GM23338 (cell line): Measurements from ENCODE around the gene OBSCN. TPM values are rescaled to one million over a fixed set of nuclear protein-coding genes. Genes with fewer than 3 reads are reported as not detected.
A peak's percentile ranks its signal among the peaks of the same experiment; 100 is the strongest.

ENCODE experiments used
- ATAC-seq: fragments of 200-7000 bp; cut with Tn5 transposase; 3 replicates; pipeline ENCODE4 v1.9.1; 2020
- DNase-seq: peaks from one replicate; pipeline ENCODE4 v3.0.0-alpha.2; 2015; ENCODE audit warnings: low spot score
- H2AFZ ChIP-seq: fragments of 200-600 bp; sonication (generic); 2 replicates; pipeline ENCODE4 v1.8.0; 2016; ENCODE audit warnings: antibody characterized with exemption, mild to moderate bottlenecking, moderate library complexity
- H3F3A ChIP-seq: fragments of 200-600 bp; sonication (generic); replicated peaks from 2 replicates; pipeline ENCODE4 v1.8.0; 2017; ENCODE audit warnings: antibody characterized with exemption, mixed run types, low read depth
- H3K27ac ChIP-seq: fragments of 200-600 bp; sonication (generic); 2 replicates; pipeline ENCODE4 v1.6.1; 2016; ENCODE audit warnings: low read depth
- H3K27me3 ChIP-seq: fragments of 200-600 bp; sonication (generic); 2 replicates; pipeline ENCODE4 v1.8.0; 2016; ENCODE audit warnings: mild to moderate bottlenecking, mixed run types, moderate library complexity; ENCODE audit not compliant: insufficient read depth
- H3K36me3 ChIP-seq: fragments of 200-600 bp; sonication (generic); 2 replicates; pipeline ENCODE4 v1.8.0; 2016; ENCODE audit warnings: mild to moderate bottlenecking; ENCODE audit not compliant: insufficient read depth
- H3K4me1 ChIP-seq: fragments of 200-600 bp; sonication (generic); 2 replicates; pipeline ENCODE4 v1.8.0; 2016; ENCODE audit warnings: mild to moderate bottlenecking, moderate library complexity; ENCODE audit not compliant: insufficient read depth
- H3K4me2 ChIP-seq: fragments of 200-600 bp; sonication (generic); 2 replicates; pipeline ENCODE4 v1.7.1; 2017; ENCODE audit warnings: mixed run types
- H3K4me3 ChIP-seq: fragments of 200-600 bp; sonication (generic); 2 replicates; pipeline ENCODE4 v1.6.1; 2016; ENCODE audit warnings: mixed run types
- H3K79me2 ChIP-seq: fragments of 200-600 bp; sonication (generic); replicated peaks from 2 replicates; pipeline ENCODE4 v1.8.0; 2017; ENCODE audit warnings: mild to moderate bottlenecking; ENCODE audit not compliant: insufficient read depth
- H3K9me2 ChIP-seq: fragments of 200-600 bp; sonication (generic); 2 replicates; pipeline ENCODE4 v1.8.0; 2017; ENCODE audit not compliant: insufficient read depth
- H4K20me1 ChIP-seq: fragments of 200-600 bp; sonication (generic); replicated peaks from 2 replicates; pipeline ENCODE4 v1.8.0; 2017; ENCODE audit warnings: mild to moderate bottlenecking; ENCODE audit not compliant: insufficient read depth
- H3K27ac Mint-ChIP-seq: 2 replicates; pipeline ENCODE4 v1.8.0; 2020; ENCODE audit warnings: inconsistent platforms, mild to moderate bottlenecking, moderate library complexity, mixed read lengths
- H3K27me3 Mint-ChIP-seq: 3 replicates; pipeline ENCODE4 v1.8.0; 2022; ENCODE audit warnings: low read depth, mild to moderate bottlenecking, moderate library complexity, mixed read lengths, inconsistent platforms; ENCODE audit not compliant: insufficient read depth, poor library complexity
- H3K36me3 Mint-ChIP-seq: 3 replicates; pipeline ENCODE4 v1.8.0; 2021; ENCODE audit warnings: low read depth, mild to moderate bottlenecking, inconsistent platforms, moderate library complexity, mixed read lengths
- H3K4me1 Mint-ChIP-seq: 3 replicates; pipeline ENCODE4 v1.8.0; 2020; ENCODE audit warnings: mild to moderate bottlenecking, inconsistent platforms, mixed read lengths
- H3K4me3 Mint-ChIP-seq: 3 replicates; pipeline ENCODE4 v1.8.0; 2021; ENCODE audit warnings: moderate library complexity, mild to moderate bottlenecking, inconsistent platforms, mixed read lengths
- H3K9me3 Mint-ChIP-seq: 3 replicates; pipeline ENCODE4 v1.8.0; 2020; ENCODE audit warnings: moderate library complexity, mild to moderate bottlenecking, inconsistent platforms, mixed read lengths
- CTCF ChIP-seq, 2 experiments: fragments of 200-600 bp in 1 of 2; sonication (generic) in 1 of 2; conservative IDR thresholded peaks; 2 replicates each; pipeline versions ENCODE4 v1.5.1 to v1.6.1; 2016 to 2017; ENCODE audit warnings: antibody characterized with exemption in 2 of 2, low read depth in 2 of 2, mild to moderate bottlenecking in 2 of 2, moderate library complexity in 1 of 2
- EZH2 ChIP-seq: fragments of 200-600 bp; sonication (generic); IDR thresholded peaks from one replicate; pipeline ENCODE4 v1.8.0; 2017; ENCODE audit warnings: antibody characterized with exemption, mild to moderate bottlenecking, low read depth; ENCODE audit not compliant: unreplicated experiment
- STAT1 ChIP-seq: IDR thresholded peaks from one replicate; pipeline ENCODE4 v1.6.1; 2016; ENCODE audit warnings: antibody characterized with exemption; ENCODE audit not compliant: unreplicated experiment
- polyA plus RNA-seq: library from polyadenylated mRNA; unstranded; fragments of >200 nt; fragmentation: Nextera tagmentation; extraction: Ambion mirVana; gene quantifications from 2 replicates; pipeline ENCODE4 v1.2.1, GENCODE V29; 2016
- total RNA-seq: library from RNA; depleted of rRNA; stranded (reverse); fragments of >200 nt; shearing (Covaris generic); gene quantifications from 2 replicates; pipeline ENCODE4 v1.2.3, GENCODE V29; 2014
- TF ChIP-seq, protein P1 (sequence below): IDR thresholded peaks from one replicate; pipeline ENCODE4 v1.6.1; 2018; ENCODE audit warnings: antibody characterized with exemption; ENCODE audit not compliant: unreplicated experiment

The OBSCN gene
- total and polyA plus RNA-seq, 2 experiments from 2014 or later, result 8.4 to 38.5 TPM

GRCh38 chr1:228211531-228212414 is 3.9 kb downstream of the OBSCN start:
- peak overlapping the region; percentile 73; the same call in 1 of the 2 replicates for H3K4me2 ChIP-seq
- Mint-ChIP-seq H3K27me3 (peaks cover 20% of the 10 kb centered on the region), H3K36me3 (peaks cover 5% of the 10 kb centered on the region), H3K9me3 (peaks cover 3% of the 10 kb centered on the region; the same call in 1 of the 3 replicates), H3K4me1 (0 out of 3 replicates have a peak, but pooled peaks cover 3% of the 10 kb centered on the region), H3K4me3 (0 out of 3 replicates have a peak overlapping the region, but pooled peaks have one; percentile 42), H3K27ac (no peak overlapping the region)
- TF ChIP-seq, protein P1, sequence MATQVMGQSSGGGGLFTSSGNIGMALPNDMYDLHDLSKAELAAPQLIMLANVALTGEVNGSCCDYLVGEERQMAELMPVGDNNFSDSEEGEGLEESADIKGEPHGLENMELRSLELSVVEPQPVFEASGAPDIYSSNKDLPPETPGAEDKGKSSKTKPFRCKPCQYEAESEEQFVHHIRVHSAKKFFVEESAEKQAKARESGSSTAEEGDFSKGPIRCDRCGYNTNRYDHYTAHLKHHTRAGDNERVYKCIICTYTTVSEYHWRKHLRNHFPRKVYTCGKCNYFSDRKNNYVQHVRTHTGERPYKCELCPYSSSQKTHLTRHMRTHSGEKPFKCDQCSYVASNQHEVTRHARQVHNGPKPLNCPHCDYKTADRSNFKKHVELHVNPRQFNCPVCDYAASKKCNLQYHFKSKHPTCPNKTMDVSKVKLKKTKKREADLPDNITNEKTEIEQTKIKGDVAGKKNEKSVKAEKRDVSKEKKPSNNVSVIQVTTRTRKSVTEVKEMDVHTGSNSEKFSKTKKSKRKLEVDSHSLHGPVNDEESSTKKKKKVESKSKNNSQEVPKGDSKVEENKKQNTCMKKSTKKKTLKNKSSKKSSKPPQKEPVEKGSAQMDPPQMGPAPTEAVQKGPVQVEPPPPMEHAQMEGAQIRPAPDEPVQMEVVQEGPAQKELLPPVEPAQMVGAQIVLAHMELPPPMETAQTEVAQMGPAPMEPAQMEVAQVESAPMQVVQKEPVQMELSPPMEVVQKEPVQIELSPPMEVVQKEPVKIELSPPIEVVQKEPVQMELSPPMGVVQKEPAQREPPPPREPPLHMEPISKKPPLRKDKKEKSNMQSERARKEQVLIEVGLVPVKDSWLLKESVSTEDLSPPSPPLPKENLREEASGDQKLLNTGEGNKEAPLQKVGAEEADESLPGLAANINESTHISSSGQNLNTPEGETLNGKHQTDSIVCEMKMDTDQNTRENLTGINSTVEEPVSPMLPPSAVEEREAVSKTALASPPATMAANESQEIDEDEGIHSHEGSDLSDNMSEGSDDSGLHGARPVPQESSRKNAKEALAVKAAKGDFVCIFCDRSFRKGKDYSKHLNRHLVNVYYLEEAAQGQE, result no peak
- TF ChIP-seq CTCF (conservative IDR thresholded peaks at IDR 0.05; ENCODE audit: low read depth in 2 of 2), result 0 out of 4 replicates have a peak, but pooled peaks of 1 of the 2 experiments have one; percentile 0
- peak; percentile 47 for DNase-seq
- no peaks in the 10 kb centered on the region for H3K36me3 ChIP-seq
- H3K27ac ChIP-seq, result no peak overlapping the region
- H3K9me2 ChIP-seq, result no peaks in the 10 kb centered on the region
- peak overlapping the region; percentile 82; the same call in 1 of the 2 replicates for H3K4me3 ChIP-seq
- ATAC-seq, result no peak
- H3F3A ChIP-seq, result no peaks in the 10 kb centered on the region
- no peak overlapping the region for H2AFZ ChIP-seq
- H3K79me2 ChIP-seq, result no peaks in the 10 kb centered on the region
- no peaks in the 10 kb centered on the region for H3K4me1 ChIP-seq
- peaks cover 18% of the 10 kb centered on the region for H3K27me3 ChIP-seq
- H4K20me1 ChIP-seq, result no peaks in the 10 kb centered on the region

GRCh38 chr1:228212415-228212965 is 4.6 kb downstream of the OBSCN start:
- no peaks in the 10 kb centered on the region for H3K79me2 ChIP-seq
- peak overlapping the region; percentile 89 for H3K4me3 Mint-ChIP-seq
- peak overlapping the region; percentile 82 for H3K4me3 ChIP-seq

More at GRCh38 chr1:228212415-228212965, 4.6 kb downstream of the OBSCN start:
- 0 out of 3 replicates have a peak, but pooled peaks cover 3% of the 10 kb centered on the region for H3K4me1 Mint-ChIP-seq
- H3K36me3 ChIP-seq, result no peaks in the 10 kb centered on the region
- H3K27ac Mint-ChIP-seq, result no peak overlapping the region
- peaks cover 10% of the 10 kb centered on the region for H3K36me3 Mint-ChIP-seq
- peak; percentile 61 for DNase-seq
- H3K27me3 Mint-ChIP-seq, result peaks cover 20% of the 10 kb centered on the region
- no peaks in the 10 kb centered on the region for H3F3A ChIP-seq
- peaks cover 18% of the 10 kb centered on the region for H3K27me3 ChIP-seq
- H3K9me2 ChIP-seq, result no peaks in the 10 kb centered on the region
- H3K27ac ChIP-seq, result no peak overlapping the region
- H3K9me3 Mint-ChIP-seq, result peaks cover 3% of the 10 kb centered on the region; the same call in 1 of the 3 replicates
- H2AFZ ChIP-seq, result peak overlapping the region; percentile 47; the same call in 1 of the 2 replicates
- peak; percentile 24 for ATAC-seq
- TF ChIP-seq EZH2 (peak; percentile 2), STAT1 (no peak)
- 0 out of 2 replicates have a peak, but pooled peaks cover 4% of the 10 kb centered on the region for H4K20me1 ChIP-seq
- H3K4me1 ChIP-seq, result no peaks in the 10 kb centered on the region
- peak overlapping the region; percentile 73; the same call in 1 of the 2 replicates for H3K4me2 ChIP-seq
